Uterus (tissue), 2 donors: Measurements from ENCODE around the gene XIRP2.
"Not testable (repeated sequence)": the region's sequence is repeated elsewhere in the genome, so short reads cannot be mapped to it uniquely, and the experiment has no call there.

Experiments
- POLR2A ChIP-seq, 2 donors: fragments of 450-650 bp; IDR thresholded peaks; one replicate each; pipeline ENCODE4 v1.6.1; 2016; ENCODE audit warnings: antibody characterized with exemption in 2 of 2, mild to moderate bottlenecking in 1 of 2, moderate library complexity in 1 of 2
- TF ChIP-seq, protein P1 (sequence below), 4 experiments: fragments of 200-600 bp in 2 of 4; fragments of 450-650 bp in 2 of 4; sonication (generic) in 2 of 4; IDR thresholded peaks; one replicate each; pipeline ENCODE4 v1.5.1; 2016 to 2019; ENCODE audit warnings: antibody characterized with exemption in 4 of 4, mild to moderate bottlenecking in 2 of 4, moderate library complexity in 1 of 4

- TF ChIP-seq, protein P1, sequence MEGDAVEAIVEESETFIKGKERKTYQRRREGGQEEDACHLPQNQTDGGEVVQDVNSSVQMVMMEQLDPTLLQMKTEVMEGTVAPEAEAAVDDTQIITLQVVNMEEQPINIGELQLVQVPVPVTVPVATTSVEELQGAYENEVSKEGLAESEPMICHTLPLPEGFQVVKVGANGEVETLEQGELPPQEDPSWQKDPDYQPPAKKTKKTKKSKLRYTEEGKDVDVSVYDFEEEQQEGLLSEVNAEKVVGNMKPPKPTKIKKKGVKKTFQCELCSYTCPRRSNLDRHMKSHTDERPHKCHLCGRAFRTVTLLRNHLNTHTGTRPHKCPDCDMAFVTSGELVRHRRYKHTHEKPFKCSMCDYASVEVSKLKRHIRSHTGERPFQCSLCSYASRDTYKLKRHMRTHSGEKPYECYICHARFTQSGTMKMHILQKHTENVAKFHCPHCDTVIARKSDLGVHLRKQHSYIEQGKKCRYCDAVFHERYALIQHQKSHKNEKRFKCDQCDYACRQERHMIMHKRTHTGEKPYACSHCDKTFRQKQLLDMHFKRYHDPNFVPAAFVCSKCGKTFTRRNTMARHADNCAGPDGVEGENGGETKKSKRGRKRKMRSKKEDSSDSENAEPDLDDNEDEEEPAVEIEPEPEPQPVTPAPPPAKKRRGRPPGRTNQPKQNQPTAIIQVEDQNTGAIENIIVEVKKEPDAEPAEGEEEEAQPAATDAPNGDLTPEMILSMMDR (IDR thresholded peaks at IDR 0.05), result not testable (repeated sequence)
- not testable (repeated sequence) for TF ChIP-seq POLR2A (IDR thresholded peaks at IDR 0.05)
Observed at GRCh38 chr2:167109682-167110081, 221.4 kb downstream of the XIRP2 start.
